Rectal smooth muscle tissue (tissue), 1 donor: ENCODE measurements around the gene OR51I2.

Source experiments
- H3K27ac ChIP-seq: one replicate; pipeline ENCODE4 v1.7.0; 2013; ENCODE audit warnings: low read depth, low read length, inconsistent platforms
- H3K27me3 ChIP-seq: one replicate; pipeline ENCODE4 v1.7.0; 2013; ENCODE audit warnings: low read length; ENCODE audit not compliant: control insufficient read depth, insufficient read depth
- H3K36me3 ChIP-seq: one replicate; pipeline ENCODE4 v1.7.0; 2013; ENCODE audit warnings: low read length; ENCODE audit not compliant: control insufficient read depth, insufficient read depth
- H3K4me1 ChIP-seq: one replicate; pipeline ENCODE4 v1.7.0; 2013; ENCODE audit warnings: low read length; ENCODE audit not compliant: control insufficient read depth, insufficient read depth
- H3K4me3 ChIP-seq: one replicate; pipeline ENCODE4 v1.7.0; 2013; ENCODE audit warnings: low read length
- H3K9ac ChIP-seq: one replicate; pipeline ENCODE4 v1.7.0; 2013; ENCODE audit warnings: low read length

The OR51I2 gene

GRCh38 chr11:5486003-5486402 lies 36.9 kb downstream of the OR51I2 start:
- no peak overlapping the region for H3K4me3 ChIP-seq
- no peaks in the 10 kb centered on the region for H3K36me3 ChIP-seq
- H3K9ac ChIP-seq, result no peak overlapping the region
- H3K27me3 ChIP-seq, result no peaks in the 10 kb centered on the region
- no peak overlapping the region for H3K27ac ChIP-seq
- no peaks in the 10 kb centered on the region for H3K4me1 ChIP-seq

- Histone ChIP-seq H3K27ac (no peak overlapping the region), H3K36me3 (no peaks in the 10 kb centered on the region), H3K4me1 (no peaks in the 10 kb centered on the region), H3K27me3 (no peaks in the 10 kb centered on the region), H3K9ac (no peak overlapping the region), H3K4me3 (no peak overlapping the region)
These were observed 37.3 kb downstream of the OR51I2 start for GRCh38 chr11:5486421-5486820.

GRCh38 chr11:5488385-5488784 lies 39.3 kb downstream of the OR51I2 start, which contains the start of gene OR52D1:
OR52D1 (plus strand) TSS chr11:5488685; CDS start chr11:5488707, 22 bp downstream.
- H3K27me3 ChIP-seq, result no peaks in the 10 kb centered on the region
- no peaks in the 10 kb centered on the region for H3K4me1 ChIP-seq
- H3K27ac ChIP-seq, result no peak within 1 kb of the TSS
- no peak within 1 kb of the TSS for H3K4me3 ChIP-seq
- H3K36me3 ChIP-seq, result no peaks in the 10 kb centered on the region
- no peak within 1 kb of the TSS for H3K9ac ChIP-seq

GRCh38 chr11:5488798-5489399 lies 39.8 kb downstream of the OR51I2 start:
- Histone ChIP-seq H3K4me1 (no peaks in the 10 kb centered on the region), H3K4me3 (no peak overlapping the region), H3K36me3 (no peaks in the 10 kb centered on the region), H3K9ac (no peak overlapping the region), H3K27ac (no peak overlapping the region), H3K27me3 (no peaks in the 10 kb centered on the region)

GRCh38 chr11:5489576-5490357 lies 40.6 kb downstream of the OR51I2 start:
- Histone ChIP-seq H3K36me3 (no peaks in the 10 kb centered on the region), H3K9ac (no peak overlapping the region), H3K4me3 (no peak overlapping the region), H3K27ac (no peak overlapping the region), H3K4me1 (no peaks in the 10 kb centered on the region), H3K27me3 (no peaks in the 10 kb centered on the region)

- Histone ChIP-seq H3K27me3 (no peaks in the 10 kb centered on the region), H3K36me3 (no peaks in the 10 kb centered on the region), H3K27ac (no peak overlapping the region), H3K9ac (no peak overlapping the region), H3K4me3 (no peak overlapping the region), H3K4me1 (no peaks in the 10 kb centered on the region)
These were observed 50.5 kb downstream of the OR51I2 start for GRCh38 chr11:5499671-5500070.

GRCh38 chr11:5500393-5500801 lies 51.3 kb downstream of the OR51I2 start:
- H3K4me3 ChIP-seq, result no peak overlapping the region
- H3K9ac ChIP-seq, result no peak overlapping the region
- H3K36me3 ChIP-seq, result no peaks in the 10 kb centered on the region
- H3K4me1 ChIP-seq, result no peaks in the 10 kb centered on the region
- H3K27ac ChIP-seq, result no peak overlapping the region
- no peaks in the 10 kb centered on the region for H3K27me3 ChIP-seq

GRCh38 chr11:5504403-5504921 lies 55.3 kb downstream of the OR51I2 start:
- no peaks in the 10 kb centered on the region for H3K4me1 ChIP-seq
- H3K9ac ChIP-seq, result no peak overlapping the region
- no peaks in the 10 kb centered on the region for H3K36me3 ChIP-seq
- no peak overlapping the region for H3K27ac ChIP-seq
- no peaks in the 10 kb centered on the region for H3K27me3 ChIP-seq
- H3K4me3 ChIP-seq, result no peak overlapping the region

GRCh38 chr11:5505363-5506048 lies 56.4 kb downstream of the OR51I2 start:
- Histone ChIP-seq H3K4me1 (no peaks in the 10 kb centered on the region), H3K9ac (no peak overlapping the region), H3K4me3 (no peak overlapping the region), H3K27ac (no peak overlapping the region), H3K36me3 (no peaks in the 10 kb centered on the region), H3K27me3 (no peaks in the 10 kb centered on the region)
